Measurements from ENCODE around the gene ERC2. TPM values are rescaled to one million over a fixed set of nuclear protein-coding genes. Genes with fewer than 3 reads are reported as not detected.

ERC2 gene
- total and polyA plus RNA-seq, 2 donors (not counting 3 experiments of a cell fraction or from before 2014, with no cell fraction given) = 5.6 to 15.5 TPM

- Histone ChIP-seq H3K27me3 (ENCODE audit: control insufficient read depth in 2 of 2, insufficient read depth in 2 of 2, low read length in 2 of 2) (peaks cover 0 to 3% of the 10 kb centered on the region in 2 experiments), H2AFZ (ENCODE audit: low read depth, low read length) (no peak overlapping the region), H3K79me2 (ENCODE audit: control insufficient read depth, insufficient read depth, low read length) (no peaks in the 10 kb centered on the region), H3K4me3 (replicated peaks in 1 of 3; ENCODE audit: insufficient read depth in 1 of 3, low read depth in 1 of 3, low read length in 3 of 3) (no peak overlapping the region), H3K36me3 (ENCODE audit: control insufficient read depth in 2 of 2, extremely low read depth in 1 of 2, insufficient read depth in 2 of 2, low read length in 2 of 2) (no peaks in the 10 kb centered on the region), H3K4me2 (ENCODE audit: insufficient read depth, low read length) (no peak overlapping the region), H3K9me3 (replicated peaks; ENCODE audit: control insufficient read depth, insufficient read depth, low read length) (no peaks in the 10 kb centered on the region), H3K4me1 (ENCODE audit: control insufficient read depth, extremely low read depth, insufficient read depth, low read length) (no peaks in the 10 kb centered on the region), H3K27ac (ENCODE audit: insufficient read depth, low read depth, low read length) (no peak overlapping the region), H4K20me1 (replicated peaks; ENCODE audit: control insufficient read depth, extremely low read depth, insufficient read depth, low read length) (no peaks in the 10 kb centered on the region), H3K9ac (replicated peaks; ENCODE audit: extremely low read depth, insufficient read depth, low read length) (no peak overlapping the region), H3K9me1 (replicated peaks; ENCODE audit: control insufficient read depth, extremely low read depth, insufficient read depth, low read length) (no peaks in the 10 kb centered on the region)
- CTCF ChIA-PET = interaction anchor here (1.2 to 1.6 kb wide), 2 partner anchors 10 to 754 kb away, joined by 3 to 4 read pairs; no protein-coding TSS in a partner anchor
- dilution Hi-C loops (cut with MboI; ENCODE audit: extremely low pct_ligation_motif_present, low sequenced_read_pairs) (no loop called here), intact Hi-C loops (cut with micrococcal nuclease) (no loop called here)
- DNase-seq (ENCODE audit: low read depth, low spot score) (no peak), FAIRE-seq (no peak)
- POLR2A ChIA-PET = no interaction called here
- BruUV-seq (replicated peaks) = no TSS peak
- TF ChIP-seq POLR2A (IDR thresholded peaks at IDR 0.05; ENCODE audit: low read depth, low read length) (no peak), FOS (IDR thresholded peaks at IDR 0.05; ENCODE audit: borderline replicate concordance, insufficient read depth, low read length) (no peak), EZH2 (IDR thresholded peaks at IDR 0.05; ENCODE audit: borderline replicate concordance, low read depth, low read length, severe bottlenecking) (no peak), MAX (IDR thresholded peaks at IDR 0.05; ENCODE audit: insufficient read depth, insufficient read length) (no peak), GATA2 (IDR thresholded peaks at IDR 0.05; ENCODE audit: insufficient read depth, insufficient read length, low read depth, low read length) (no peak), JUN (IDR thresholded peaks at IDR 0.05; ENCODE audit: borderline replicate concordance, insufficient read depth, insufficient read length, low read depth) (no peak), CTCF (IDR thresholded peaks at IDR 0.05; ENCODE audit: extremely low read depth in 1 of 2, insufficient read depth in 1 of 2, low read depth in 1 of 2, low read length in 2 of 2) (no peak), MYC (IDR thresholded peaks at IDR 0.05; ENCODE audit: low read depth, low read length) (no peak), POLR2AphosphoS5 (IDR thresholded peaks at IDR 0.05; ENCODE audit: insufficient read depth, low read depth, low read length) (no peak)
These were observed 971.0 kb downstream of the ERC2 start for GRCh38 chr3:55497250-55497649.
